Neutrophil (primary cell): ENCODE data around the gene GRIK4.

Source experiments
- H3K27ac ChIP-seq: fragments of 200-600 bp; sonication (generic); 2 replicates; pipeline ENCODE4 v1.5.1; 2016; ENCODE audit warnings: mild to moderate bottlenecking, moderate library complexity
- H3K27me3 ChIP-seq: fragments of 200-600 bp; sonication (generic); 2 replicates; pipeline ENCODE4 v1.6.0; 2016; ENCODE audit warnings: mild to moderate bottlenecking
- H3K36me3 ChIP-seq: fragments of 200-600 bp; sonication (generic); 2 replicates; pipeline ENCODE4 v1.5.1; 2017
- H3K4me1 ChIP-seq, 2 experiments: fragments of 200-600 bp in 1 of 2; sonication (generic) in 1 of 2; 1 replicate in 1 of 2; 2 replicates in 1 of 2; pipeline versions ENCODE4 v1.5.1 to v1.6.1; 2013 to 2016; ENCODE audit warnings: low read depth in 1 of 2, low read length in 1 of 2, mild to moderate bottlenecking in 1 of 2, moderate library complexity in 1 of 2; ENCODE audit not compliant: control insufficient read depth in 1 of 2, insufficient read depth in 1 of 2
- H3K4me3 ChIP-seq, 2 experiments: fragments of 200-600 bp in 1 of 2; sonication (generic) in 1 of 2; 1 replicate in 1 of 2; 2 replicates in 1 of 2; pipeline ENCODE4 v1.5.1; 2013 to 2016; ENCODE audit warnings: low read depth in 1 of 2, low read length in 1 of 2, mild to moderate bottlenecking in 1 of 2, moderate library complexity in 1 of 2
- H3K9me3 ChIP-seq: fragments of 200-600 bp; sonication (generic); 2 replicates; pipeline ENCODE4 v1.5.1; 2016
- TF ChIP-seq, protein P1 (sequence below): fragments of 200-600 bp; sonication (generic); IDR thresholded peaks from 2 replicates; pipeline ENCODE4 v1.5.1; 2016; ENCODE audit warnings: antibody characterized with exemption

GRIK4 gene

GRCh38 chr11:120566176-120566575 is 54.6 kb downstream of the GRIK4 start:
- H3K27me3 ChIP-seq, result peaks cover 78% of the 10 kb centered on the region
- H3K4me3 ChIP-seq, result no peak overlapping the region
- TF ChIP-seq, protein P1, sequence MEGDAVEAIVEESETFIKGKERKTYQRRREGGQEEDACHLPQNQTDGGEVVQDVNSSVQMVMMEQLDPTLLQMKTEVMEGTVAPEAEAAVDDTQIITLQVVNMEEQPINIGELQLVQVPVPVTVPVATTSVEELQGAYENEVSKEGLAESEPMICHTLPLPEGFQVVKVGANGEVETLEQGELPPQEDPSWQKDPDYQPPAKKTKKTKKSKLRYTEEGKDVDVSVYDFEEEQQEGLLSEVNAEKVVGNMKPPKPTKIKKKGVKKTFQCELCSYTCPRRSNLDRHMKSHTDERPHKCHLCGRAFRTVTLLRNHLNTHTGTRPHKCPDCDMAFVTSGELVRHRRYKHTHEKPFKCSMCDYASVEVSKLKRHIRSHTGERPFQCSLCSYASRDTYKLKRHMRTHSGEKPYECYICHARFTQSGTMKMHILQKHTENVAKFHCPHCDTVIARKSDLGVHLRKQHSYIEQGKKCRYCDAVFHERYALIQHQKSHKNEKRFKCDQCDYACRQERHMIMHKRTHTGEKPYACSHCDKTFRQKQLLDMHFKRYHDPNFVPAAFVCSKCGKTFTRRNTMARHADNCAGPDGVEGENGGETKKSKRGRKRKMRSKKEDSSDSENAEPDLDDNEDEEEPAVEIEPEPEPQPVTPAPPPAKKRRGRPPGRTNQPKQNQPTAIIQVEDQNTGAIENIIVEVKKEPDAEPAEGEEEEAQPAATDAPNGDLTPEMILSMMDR, result no peak
- no peaks in the 10 kb centered on the region for H3K36me3 ChIP-seq
- H3K4me1 ChIP-seq, result no peaks in the 10 kb centered on the region
- no peak overlapping the region for H3K27ac ChIP-seq
- H3K9me3 ChIP-seq, result no peaks in the 10 kb centered on the region

- Histone ChIP-seq H3K27me3 (peaks cover 55% of the 10 kb centered on the region), H3K27ac (no peak overlapping the region), H3K4me3 (no peak overlapping the region), H3K36me3 (no peaks in the 10 kb centered on the region), H3K9me3 (no peaks in the 10 kb centered on the region), H3K4me1 (no peaks in the 10 kb centered on the region)
- TF ChIP-seq, protein P1, result no peak
These were observed 57.2 kb downstream of the GRIK4 start for GRCh38 chr11:120568572-120569307.

DNA sequence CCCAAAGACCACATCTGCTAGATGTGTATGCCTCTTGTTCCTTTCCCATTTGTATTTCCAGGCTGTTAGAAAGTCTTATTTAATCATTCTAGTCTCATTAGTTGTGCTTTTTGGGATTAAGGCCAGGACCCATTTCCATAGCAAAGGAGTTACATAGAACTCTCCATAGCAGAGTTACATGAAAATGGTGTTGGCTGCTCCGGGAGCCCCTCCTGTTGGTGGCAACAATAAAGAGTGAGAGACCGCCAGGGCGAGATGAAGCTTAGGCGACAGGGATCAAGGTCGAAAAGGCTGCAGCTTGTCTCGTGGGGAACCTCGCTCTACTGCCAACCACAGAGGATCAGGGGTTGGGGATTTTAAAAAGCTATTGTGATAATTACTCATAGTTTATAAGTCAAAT is 58.3 kb downstream of the GRIK4 start:
- Histone ChIP-seq H3K27ac (no peak overlapping the region), H3K36me3 (no peaks in the 10 kb centered on the region), H3K4me1 (no peaks in the 10 kb centered on the region), H3K27me3 (peaks cover 44% of the 10 kb centered on the region), H3K9me3 (no peaks in the 10 kb centered on the region), H3K4me3 (no peak overlapping the region)
- TF ChIP-seq, protein P1, result no peak

GRCh38 chr11:120571476-120571875 is 59.9 kb downstream of the GRIK4 start:
- Histone ChIP-seq H3K9me3 (no peaks in the 10 kb centered on the region), H3K27ac (no peak overlapping the region), H3K36me3 (no peaks in the 10 kb centered on the region), H3K4me3 (no peak overlapping the region), H3K4me1 (no peaks in the 10 kb centered on the region), H3K27me3 (peaks cover 37% of the 10 kb centered on the region)
- TF ChIP-seq, protein P1, result no peak

DNA sequence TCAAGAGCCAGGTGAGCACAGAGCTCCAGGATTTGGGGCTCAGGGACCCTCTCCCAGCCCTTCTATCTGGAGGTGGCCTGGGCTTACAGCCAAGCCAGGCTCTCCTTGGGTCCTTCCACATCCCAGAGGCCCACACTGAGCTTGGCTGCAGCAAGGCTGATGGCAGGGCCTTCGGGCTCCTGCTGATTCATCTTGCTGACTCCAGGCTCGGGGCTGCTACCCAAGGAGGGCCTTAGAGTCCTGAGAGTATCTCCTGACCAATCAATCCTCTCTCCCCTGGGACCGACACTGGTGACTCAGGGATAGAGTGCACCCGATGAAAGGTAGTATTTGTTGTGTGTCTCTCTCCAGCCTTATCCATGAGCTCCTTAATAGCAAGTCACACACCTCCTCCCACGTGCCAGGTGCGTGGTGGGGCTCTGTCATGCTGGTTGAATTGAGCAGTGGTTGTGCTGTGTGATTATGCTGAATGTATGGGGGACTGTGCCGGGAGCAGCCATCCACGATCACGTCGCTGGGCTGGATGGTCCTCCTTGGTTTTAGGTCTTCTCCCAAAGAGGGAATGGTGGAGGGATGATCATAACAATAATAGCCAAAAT is 62.3 kb downstream of the GRIK4 start:
- Histone ChIP-seq H3K4me3 (no peak overlapping the region), H3K27me3 (peaks cover 24% of the 10 kb centered on the region), H3K36me3 (no peaks in the 10 kb centered on the region), H3K27ac (no peak overlapping the region), H3K4me1 (no peaks in the 10 kb centered on the region), H3K9me3 (no peaks in the 10 kb centered on the region)
- TF ChIP-seq, protein P1, result no peak
